CD4-positive, alpha-beta T cell treated with Interferon gamma for 1 hour (primary cell): ENCODE measurements around the gene DPH2.

Experiments used
- DNase-seq: peaks from one replicate; pipeline ENCODE4 v3.0.0-alpha.2; 2020

DPH2 gene

GRCh38 chr1:43970502-43970901 is 692 bp downstream of the DPH2 start:
- DNase-seq: no peak

GRCh38 chr1:43970911-43971310 is 1.1 kb downstream of the DPH2 start:
- no peak for DNase-seq

GRCh38 chr1:43971336-43971980 is 1.6 kb downstream of the DPH2 start:
- no peak for DNase-seq

DNA sequence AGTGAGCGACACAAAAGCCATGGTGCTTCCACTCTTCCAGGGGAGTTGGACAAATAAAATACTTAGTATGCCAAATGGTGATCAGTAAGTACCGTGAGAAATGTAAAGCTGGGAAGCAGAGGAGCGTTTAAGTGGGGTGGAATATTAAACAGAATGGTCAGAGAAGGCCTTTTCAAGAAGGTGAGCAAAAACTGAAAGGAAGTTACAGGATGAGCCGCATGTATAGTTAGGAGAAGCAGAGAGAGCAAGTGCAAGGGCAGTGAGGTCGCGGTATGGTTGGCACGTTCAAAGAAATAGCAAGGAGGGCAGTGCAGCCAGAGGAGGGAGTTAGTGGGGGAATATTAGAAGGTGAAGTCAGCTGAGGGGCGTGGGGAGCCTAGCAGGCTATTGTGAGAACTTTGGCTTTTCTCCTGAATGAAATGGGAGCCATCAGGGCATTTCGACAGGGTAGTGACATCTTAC is 4.2 kb downstream of the DPH2 start:
- no peak for DNase-seq

GRCh38 chr1:43974443-43975248 is 4.8 kb downstream of the DPH2 start, which contains the start of gene ATP6V0B:
Gene ATP6V0B, plus strand, starts transcription at chr1:43974960. Its CDS starts 81 bp downstream, at chr1:43975041.
- DNase-seq: peak; percentile 90

DNA sequence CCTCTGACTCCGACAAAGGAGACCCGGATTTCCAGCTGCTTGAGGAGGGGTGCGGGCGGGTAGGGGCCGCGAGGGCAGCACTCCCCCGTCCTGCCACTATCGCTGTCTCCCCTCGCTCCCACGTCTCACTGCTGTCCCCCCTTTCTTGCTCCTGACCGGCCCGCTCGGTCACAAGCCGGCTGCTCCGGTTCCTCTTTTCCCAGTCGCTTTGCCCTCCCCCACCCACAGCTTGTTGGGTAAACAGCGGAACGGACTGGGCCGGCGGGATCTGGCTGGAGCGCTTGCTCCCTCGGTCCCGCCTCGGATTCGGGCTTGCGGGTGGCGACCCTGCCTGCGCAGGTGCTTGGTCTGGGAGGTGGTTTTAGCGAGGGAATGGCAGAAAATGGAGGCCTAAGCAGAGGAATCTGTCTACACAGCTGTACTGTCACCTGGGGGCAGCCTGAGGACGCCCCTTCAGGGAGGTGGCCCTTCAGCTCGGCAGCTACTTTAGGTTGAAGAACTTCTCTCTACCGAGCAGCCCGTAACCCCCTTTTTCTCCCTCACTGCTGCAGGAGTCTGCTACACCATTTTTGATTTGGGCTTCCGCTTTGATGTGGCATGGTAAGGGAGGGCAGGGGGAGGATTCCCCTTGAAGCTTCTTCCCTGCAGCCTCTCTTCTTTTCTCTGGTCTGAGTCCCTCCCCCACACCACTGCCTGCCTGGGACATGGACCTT is 5.6 kb downstream of the DPH2 start:
- DNase-seq: peak; percentile 59

- DNase-seq: no peak
Measured at GRCh38 chr1:43976045-43976444, 6.2 kb downstream of the DPH2 start.

- DNase-seq: no peak
Measured at GRCh38 chr1:43976890-43977289, 7.1 kb downstream of the DPH2 start.

DNA sequence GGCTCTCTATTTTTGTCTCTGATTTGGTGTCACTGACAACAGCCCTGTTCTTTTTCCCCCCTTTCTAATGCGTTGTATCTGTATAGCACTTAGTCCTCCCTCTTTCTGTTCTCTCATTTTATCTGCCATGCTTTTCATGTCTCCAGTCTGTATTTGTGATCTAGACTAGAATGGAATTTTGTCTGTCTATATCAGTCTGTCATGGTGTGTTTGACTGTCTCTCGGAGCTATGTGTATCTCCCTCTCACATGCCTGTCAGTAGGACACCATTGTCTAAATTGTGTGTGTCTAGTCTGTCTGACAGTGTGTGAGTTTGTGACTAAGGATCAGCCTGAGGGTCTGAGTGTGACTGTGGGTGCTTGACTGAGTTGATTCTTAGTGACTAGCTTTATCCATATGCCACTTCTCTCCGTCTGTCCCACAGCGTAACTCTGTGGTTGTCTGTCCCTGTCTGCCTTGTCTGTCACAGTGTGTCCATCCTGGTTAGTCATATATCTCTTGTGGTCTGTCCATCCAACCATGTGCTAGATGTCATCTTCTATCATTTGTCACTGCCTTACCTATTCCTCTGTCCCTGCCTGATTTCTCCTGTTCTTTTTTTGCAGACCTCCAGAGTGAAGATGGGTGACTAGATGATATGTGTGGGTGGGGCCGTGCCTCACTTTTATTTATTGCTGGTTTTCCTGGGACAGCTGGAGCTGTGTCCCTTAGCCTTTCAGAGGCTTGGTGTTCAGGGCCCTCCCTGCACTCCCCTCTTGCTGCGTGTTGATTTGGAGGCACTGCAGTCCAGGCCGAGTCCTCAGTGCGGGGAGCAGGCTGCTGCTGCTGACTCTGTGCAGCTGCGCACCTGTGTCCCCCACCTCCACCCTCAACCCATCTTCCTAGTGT is 7.8 kb downstream of the DPH2 start:
- no peak for DNase-seq

DNA sequence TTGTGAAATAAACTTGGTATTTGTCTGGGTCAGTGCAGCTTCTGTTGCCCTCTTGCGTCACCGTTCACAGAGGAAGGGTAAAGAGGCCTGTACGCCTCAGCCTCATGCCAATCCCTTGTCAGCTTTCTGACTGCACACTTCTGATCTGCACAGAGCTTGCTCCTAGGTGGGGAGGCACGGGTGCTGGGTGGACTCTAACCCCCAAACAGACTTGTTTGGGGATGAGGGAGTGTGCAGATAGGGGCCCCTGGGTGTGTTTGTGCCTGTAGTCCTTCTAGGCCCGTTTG is 8.4 kb downstream of the DPH2 start:
- no peak for DNase-seq

DNA sequence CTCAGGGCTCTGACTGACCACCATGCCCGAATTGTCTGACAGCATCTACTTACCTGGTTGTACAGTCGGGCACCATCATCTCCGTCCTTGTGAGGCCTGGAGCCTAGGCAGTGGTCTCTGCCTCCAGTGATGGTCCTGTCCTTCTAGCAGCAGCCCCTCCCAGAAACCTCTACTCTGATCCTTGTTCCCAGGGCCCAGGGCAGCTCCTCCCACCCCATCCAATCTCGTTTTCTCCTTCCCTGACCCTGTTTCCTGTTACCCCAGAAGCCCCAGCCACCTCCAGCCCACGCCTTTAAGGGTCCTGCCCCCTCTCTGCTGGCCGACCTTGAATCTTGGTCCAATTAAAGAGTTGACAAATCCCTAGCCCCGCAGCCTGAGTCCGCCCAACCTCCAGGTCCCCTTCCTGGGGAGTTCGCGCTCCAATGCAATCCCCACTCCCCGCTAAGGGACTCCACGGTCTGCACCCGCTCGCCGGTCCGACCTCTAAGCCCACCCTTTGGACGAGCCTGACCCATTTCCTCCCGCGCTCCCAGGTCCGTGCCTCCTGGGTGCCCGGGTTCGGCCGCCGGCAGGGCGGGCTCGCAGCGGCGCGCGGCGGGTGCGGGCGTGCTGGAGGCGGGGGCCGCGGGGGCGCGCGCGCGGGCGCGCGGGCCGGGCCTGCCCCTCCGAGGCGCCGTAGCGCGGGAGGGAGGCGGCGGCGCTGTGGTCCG is 8.9 kb downstream of the DPH2 start, which contains the start of gene B4GALT2:
TSS of gene B4GALT2 (plus strand) at position 660 of the 710 bp plus-strand sequence. CDS start 1,951 bp downstream, outside the sequence.
- DNase-seq: peak; percentile 22

DNA sequence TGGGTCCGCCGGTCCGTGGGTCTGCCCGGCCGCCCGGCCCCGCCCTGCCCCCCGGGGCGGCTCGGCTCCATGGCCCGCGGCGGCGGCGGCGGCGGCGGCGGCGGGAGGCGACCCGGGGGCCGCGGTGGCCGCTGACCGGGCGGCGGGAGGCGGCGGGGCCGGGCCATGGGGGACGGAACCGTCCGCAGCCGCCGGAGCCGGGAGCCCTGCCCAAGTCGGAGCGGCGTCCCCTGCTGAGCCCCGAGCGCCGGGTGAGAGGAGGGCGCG is 9.4 kb downstream of the DPH2 start:
- no peak for DNase-seq

GRCh38 chr1:43979528-43980254 is 9.9 kb downstream of the DPH2 start:
- DNase-seq: no peak

DNA sequence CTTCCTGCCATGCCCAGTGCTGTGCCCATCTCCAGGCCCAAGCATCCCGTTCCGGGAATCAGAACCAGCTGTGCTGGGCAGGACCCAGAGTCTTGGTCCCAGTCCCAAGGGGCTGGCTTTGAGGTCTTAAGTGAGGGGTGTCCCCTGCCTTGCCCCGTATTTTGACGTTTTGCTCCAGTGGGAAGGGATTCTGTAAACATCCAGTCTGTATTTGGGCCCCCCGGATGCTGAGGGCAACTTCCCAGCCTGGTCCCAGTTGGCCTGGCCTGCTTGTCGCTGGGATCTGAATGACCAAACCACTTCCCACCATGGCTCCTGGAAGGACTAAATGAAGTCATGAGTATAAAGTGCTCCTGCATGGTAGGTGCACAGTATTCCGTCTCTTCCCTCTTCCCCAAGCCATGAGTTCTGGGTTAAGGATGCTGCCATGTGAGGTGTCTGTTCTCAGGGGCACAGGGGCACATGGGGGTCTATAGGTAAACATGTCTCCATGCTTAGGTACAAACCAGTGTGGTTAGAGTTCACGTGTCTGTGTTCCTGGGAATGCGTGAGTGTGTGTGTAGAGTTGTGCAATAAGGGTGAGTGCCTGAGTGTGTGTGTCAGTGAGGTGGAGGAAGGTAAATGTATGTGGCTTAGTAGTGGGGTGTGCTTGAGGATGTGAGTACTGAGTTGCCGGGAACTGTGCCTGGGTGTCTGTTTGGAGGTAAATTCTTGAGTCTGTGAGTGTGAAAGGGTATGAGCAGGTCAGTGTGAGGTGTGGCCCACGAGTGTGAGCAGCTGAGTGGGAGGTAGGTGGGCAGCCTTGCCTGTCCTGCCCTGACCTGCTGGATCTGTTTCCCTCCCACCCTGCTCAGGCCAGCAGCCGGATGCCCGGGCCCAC is 10.7 kb downstream of the DPH2 start:
- DNase-seq: no peak

DNA sequence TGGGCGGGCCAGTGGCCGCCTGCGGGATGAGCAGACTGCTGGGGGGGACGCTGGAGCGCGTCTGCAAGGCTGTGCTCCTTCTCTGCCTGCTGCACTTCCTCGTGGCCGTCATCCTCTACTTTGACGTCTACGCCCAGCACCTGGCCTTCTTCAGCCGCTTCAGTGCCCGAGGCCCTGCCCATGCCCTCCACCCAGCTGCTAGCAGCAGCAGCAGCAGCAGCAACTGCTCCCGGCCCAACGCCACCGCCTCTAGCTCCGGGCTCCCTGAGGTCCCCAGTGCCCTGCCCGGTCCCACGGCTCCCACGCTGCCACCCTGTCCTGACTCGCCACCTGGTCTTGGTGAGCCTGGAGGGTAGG is 11.3 kb downstream of the DPH2 start:
- no peak for DNase-seq

- no peak for DNase-seq
Measured at GRCh38 chr1:43981636-43982035, 11.8 kb downstream of the DPH2 start.

DNA sequence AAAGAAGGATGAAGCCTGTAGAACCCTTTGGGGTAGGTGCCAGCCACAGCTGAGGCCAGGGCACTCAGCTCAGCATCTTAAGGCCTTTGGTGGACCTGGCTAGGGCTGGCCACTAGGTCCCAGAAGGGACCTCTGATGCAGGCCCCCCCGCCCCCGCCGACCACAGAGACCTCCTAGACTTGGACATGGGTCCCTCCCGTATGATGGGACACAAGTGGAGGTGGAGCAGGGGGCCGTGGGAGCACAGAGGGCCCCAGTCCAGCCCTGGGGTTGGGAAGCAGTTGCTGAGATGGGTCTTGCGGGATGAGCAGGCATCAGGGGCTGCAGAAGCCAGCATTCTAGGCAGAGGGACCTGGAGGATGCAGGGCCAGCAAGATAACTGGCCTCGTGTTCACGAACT is 12.4 kb downstream of the DPH2 start:
- DNase-seq: no peak

DNA sequence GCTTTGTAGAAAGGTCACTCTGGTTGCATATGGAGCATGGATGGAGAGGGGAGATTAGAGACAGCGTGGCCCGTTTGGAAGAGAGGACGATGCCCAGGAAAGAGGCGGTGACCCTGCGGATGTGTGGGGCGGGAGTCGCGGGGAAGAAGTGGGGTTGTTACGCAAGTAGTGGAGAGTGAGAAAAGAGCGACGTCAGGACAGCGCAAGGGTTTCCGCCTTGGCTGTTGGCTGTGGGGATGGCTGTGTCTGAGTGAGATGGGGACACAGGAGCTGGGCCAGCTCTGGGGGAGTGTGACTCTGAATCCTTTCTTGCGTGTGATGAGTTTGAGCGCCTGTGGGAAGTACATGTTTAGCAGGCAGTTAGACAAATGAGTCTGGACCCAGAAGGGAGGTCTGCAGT is 13.0 kb downstream of the DPH2 start:
- peak; percentile 25 for DNase-seq

GRCh38 chr1:43983253-43983899 is 13.6 kb downstream of the DPH2 start:
- no peak for DNase-seq

DNA sequence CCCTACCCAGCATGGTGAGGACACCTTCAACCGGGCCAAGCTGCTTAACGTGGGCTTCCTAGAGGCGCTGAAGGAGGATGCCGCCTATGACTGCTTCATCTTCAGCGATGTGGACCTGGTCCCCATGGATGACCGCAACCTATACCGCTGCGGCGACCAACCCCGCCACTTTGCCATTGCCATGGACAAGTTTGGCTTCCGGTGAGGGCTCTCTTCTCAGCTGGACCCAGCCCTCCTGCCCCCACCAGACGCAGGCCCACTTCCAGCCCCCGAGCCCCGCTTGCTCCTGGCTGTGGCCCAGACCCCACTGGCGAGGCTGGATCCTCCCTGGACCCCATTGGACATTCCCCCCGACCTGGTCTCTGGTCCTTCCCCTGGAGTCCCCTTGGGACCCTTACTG is 15.0 kb downstream of the DPH2 start:
- no peak for DNase-seq
